CD4-positive, CD25-positive, alpha-beta regulatory T cell (primary cell): ENCODE data around the gene TPCN2. TPM values are rescaled to one million over a fixed set of nuclear protein-coding genes. Genes with fewer than 3 reads are reported as not detected.

Source experiments
- ATAC-seq, 2 donors: fragments of 150-1000 bp; cut with Tn5 transposase; one replicate each; pipeline ENCODE4 v1.10.0; 2021; ENCODE audit warnings: low read depth in 2 of 2, moderate number of reproducible peaks in 2 of 2, moderate library complexity in 1 of 2
- DNase-seq, 3 donors: peaks; one replicate each; pipeline versions ENCODE4 v3.0.0 to v3.0.0-alpha.2; 2012 to 2022; ENCODE audit warnings: mixed read lengths in 1 of 3
- H3K27ac ChIP-seq: one replicate; pipeline ENCODE4 v1.7.0; 2013; ENCODE audit warnings: mild to moderate bottlenecking, low read length; ENCODE audit not compliant: insufficient read depth, poor library complexity, severe bottlenecking
- H3K27me3 ChIP-seq: one replicate; pipeline ENCODE4 v1.7.0; 2013; ENCODE audit warnings: low read length; ENCODE audit not compliant: control insufficient read depth, insufficient read depth
- H3K36me3 ChIP-seq: one replicate; pipeline ENCODE4 v1.7.0; 2013; ENCODE audit warnings: mild to moderate bottlenecking, low read length, moderate library complexity; ENCODE audit not compliant: control insufficient read depth, insufficient read depth
- H3K4me1 ChIP-seq: 2 replicates; pipeline ENCODE4 v1.7.0; 2013; ENCODE audit warnings: mild to moderate bottlenecking, low read length; ENCODE audit not compliant: insufficient read depth, control insufficient read depth, poor library complexity, severe bottlenecking
- H3K4me3 ChIP-seq: one replicate; pipeline ENCODE4 v1.7.0; 2013; ENCODE audit warnings: low read depth, mild to moderate bottlenecking, low read length, moderate library complexity
- H3K9me3 ChIP-seq, 2 experiments: 1 replicate in 1 of 2; 2 replicates in 1 of 2; pipeline ENCODE4 v1.7.0; 2013; ENCODE audit warnings: low read length in 2 of 2, mild to moderate bottlenecking in 1 of 2, moderate library complexity in 1 of 2; ENCODE audit not compliant: control insufficient read depth in 2 of 2
- H3K27ac Mint-ChIP-seq, 3 donors: one replicate each; pipeline ENCODE4 v1.8.0; 2020 to 2022; ENCODE audit warnings: mild to moderate bottlenecking in 3 of 3, mixed read lengths in 3 of 3, moderate library complexity in 2 of 3
- H3K27me3 Mint-ChIP-seq: one replicate; pipeline ENCODE4 v1.8.0; 2022; ENCODE audit warnings: mild to moderate bottlenecking, mixed read lengths
- H3K36me3 Mint-ChIP-seq: one replicate; pipeline ENCODE4 v1.8.0; 2020; ENCODE audit warnings: mixed read lengths
- H3K4me1 Mint-ChIP-seq, 4 donors: one replicate each; pipeline ENCODE4 v1.8.0; 2020 to 2022; ENCODE audit warnings: mixed read lengths in 4 of 4, mild to moderate bottlenecking in 1 of 4
- H3K4me3 Mint-ChIP-seq, 4 donors: one replicate each; pipeline ENCODE4 v1.8.0; 2020 to 2022; ENCODE audit warnings: mild to moderate bottlenecking in 4 of 4, mixed read lengths in 4 of 4, moderate library complexity in 3 of 4
- H3K9me3 Mint-ChIP-seq, 7 donors: one replicate each; pipeline ENCODE4 v1.8.0; 2020 to 2022; ENCODE audit warnings: mixed read lengths in 7 of 7, mild to moderate bottlenecking in 3 of 7, moderate library complexity in 2 of 7
- polyA plus RNA-seq, 4 donors: library from polyadenylated mRNA; unstranded; fragments of 300-500 nt; fragmentation: Illumina TruSeq; gene quantifications; one replicate each; pipeline ENCODE4 v1.2.3, GENCODE V29; 2021
- total RNA-seq: library from RNA; stranded (reverse); gene quantifications from one replicate; pipeline ENCODE4 v1.2.3, GENCODE V29; 2022

TPCN2 gene
- total and polyA plus RNA-seq, 5 donors from 2014 or later: 5.9 to 20.5 (median 6.6) TPM

DNA sequence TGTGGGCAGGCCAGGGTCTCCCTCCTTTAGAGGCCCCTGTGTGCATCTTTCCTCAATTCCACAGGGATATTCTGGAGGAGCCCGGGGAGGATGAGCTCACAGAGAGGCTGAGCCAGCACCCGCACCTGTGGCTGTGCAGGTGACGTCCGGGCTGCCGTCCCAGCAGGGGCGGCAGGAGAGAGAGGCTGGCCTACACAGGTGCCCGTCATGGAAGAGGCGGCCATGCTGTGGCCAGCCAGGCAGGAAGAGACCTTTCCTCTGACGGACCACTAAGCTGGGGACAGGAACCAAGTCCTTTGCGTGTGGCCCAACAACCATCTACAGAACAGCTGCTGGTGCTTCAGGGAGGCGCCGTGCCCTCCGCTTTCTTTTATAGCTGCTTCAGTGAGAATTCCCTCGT, 39.1 kb downstream of the TPCN2 start:
- ATAC-seq (no peak), DNase-seq (no peak)
- H3K27me3 ChIP-seq: no peaks in the 10 kb centered on the region
- H3K27me3 Mint-ChIP-seq: no peaks in the 10 kb centered on the region
- no peaks in the 10 kb centered on the region for H3K9me3 ChIP-seq
- peaks cover 10% of the 10 kb centered on the region for H3K36me3 Mint-ChIP-seq
- H3K36me3 ChIP-seq: peaks cover 11% of the 10 kb centered on the region
- H3K4me1 ChIP-seq: no peaks in the 10 kb centered on the region
- H3K4me1 Mint-ChIP-seq: peaks cover 0 to 4% (median 1%) of the 10 kb centered on the region in 4 donors
- H3K4me3 ChIP-seq: no peak overlapping the region
- H3K9me3 Mint-ChIP-seq: no peaks in the 10 kb centered on the region
- no peak overlapping the region for H3K4me3 Mint-ChIP-seq
- H3K27ac ChIP-seq: no peak overlapping the region
- H3K27ac Mint-ChIP-seq: no peak overlapping the region

DNA sequence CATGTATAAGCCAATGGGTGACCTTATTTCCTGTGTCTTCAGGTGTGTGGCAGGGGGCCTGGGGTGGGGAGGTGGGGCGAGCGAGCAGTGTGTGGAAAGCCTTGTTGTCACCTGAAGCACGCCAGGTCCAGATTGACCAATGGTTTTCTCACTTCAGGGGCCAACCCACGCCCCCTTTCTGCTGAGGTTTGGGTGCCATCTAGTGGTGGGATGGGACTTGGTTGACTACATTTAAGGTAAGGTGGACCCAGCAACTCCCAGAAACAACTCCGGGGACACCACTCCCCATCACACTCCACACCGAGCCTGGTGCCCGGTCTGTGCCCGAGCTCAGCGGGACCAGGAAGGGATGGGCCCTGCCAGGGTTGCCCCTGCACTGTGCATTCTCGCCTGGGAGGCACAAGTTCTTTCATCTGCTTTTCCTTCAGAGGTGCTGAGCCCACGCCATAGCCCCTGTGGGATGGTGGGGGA, 40.0 kb downstream of the TPCN2 start:
- Histone ChIP-seq H3K4me1 (no peaks in the 10 kb centered on the region), H3K27me3 (no peaks in the 10 kb centered on the region), H3K9me3 (no peaks in the 10 kb centered on the region), H3K36me3 (peaks cover 10% of the 10 kb centered on the region), H3K27ac (no peak overlapping the region), H3K4me3 (no peak overlapping the region)
- H3K27ac Mint-ChIP-seq: peak overlapping the region in 2 of 3 donors; percentile 15 to 48
- no peak overlapping the region for H3K4me3 Mint-ChIP-seq
- H3K4me1 Mint-ChIP-seq: peaks cover 0 to 6% (median 1%) of the 10 kb centered on the region in 4 donors
- no peaks in the 10 kb centered on the region for H3K9me3 Mint-ChIP-seq
- ATAC-seq (peak; percentile 42 to 57), DNase-seq (peak; percentile 26 to 75 (median 45))
- no peaks in the 10 kb centered on the region for H3K27me3 Mint-ChIP-seq
- H3K36me3 Mint-ChIP-seq: peaks cover 12% of the 10 kb centered on the region

DNA sequence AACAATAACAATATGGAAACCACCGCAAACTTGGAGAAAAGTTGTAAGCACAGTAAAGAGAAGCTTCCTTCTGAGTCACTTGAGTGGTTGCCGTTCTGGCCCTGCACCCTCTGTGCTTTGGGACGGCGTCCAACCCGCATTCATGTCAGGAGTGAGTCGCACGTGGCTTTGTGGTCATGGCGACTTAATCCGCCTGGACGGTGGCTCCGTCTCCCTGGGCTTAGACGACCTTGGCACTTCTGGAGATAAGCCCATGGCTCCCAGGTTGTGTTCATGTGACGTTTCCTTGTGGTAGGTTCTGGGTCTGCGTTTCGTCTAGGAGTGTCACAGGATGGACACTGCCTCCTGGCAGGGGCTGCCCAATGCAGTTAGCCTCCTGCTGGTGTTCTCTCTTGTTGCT, 40.5 kb downstream of the TPCN2 start:
- H3K27ac ChIP-seq: no peak overlapping the region
- peaks cover 7% of the 10 kb centered on the region for H3K36me3 ChIP-seq
- ATAC-seq (no peak), DNase-seq (no peak)
- no peaks in the 10 kb centered on the region for H3K27me3 ChIP-seq
- no peak overlapping the region for H3K4me3 ChIP-seq
- H3K27me3 Mint-ChIP-seq: no peaks in the 10 kb centered on the region
- no peaks in the 10 kb centered on the region for H3K9me3 Mint-ChIP-seq
- peaks cover 12% of the 10 kb centered on the region for H3K36me3 Mint-ChIP-seq
- no peak overlapping the region for H3K4me3 Mint-ChIP-seq
- no peaks in the 10 kb centered on the region for H3K9me3 ChIP-seq
- peaks cover 0 to 6% (median 1%) of the 10 kb centered on the region in 4 donors for H3K4me1 Mint-ChIP-seq
- H3K4me1 ChIP-seq: no peaks in the 10 kb centered on the region
- H3K27ac Mint-ChIP-seq: peak overlapping the region in 1 of 3 donors; percentile 15

DNA sequence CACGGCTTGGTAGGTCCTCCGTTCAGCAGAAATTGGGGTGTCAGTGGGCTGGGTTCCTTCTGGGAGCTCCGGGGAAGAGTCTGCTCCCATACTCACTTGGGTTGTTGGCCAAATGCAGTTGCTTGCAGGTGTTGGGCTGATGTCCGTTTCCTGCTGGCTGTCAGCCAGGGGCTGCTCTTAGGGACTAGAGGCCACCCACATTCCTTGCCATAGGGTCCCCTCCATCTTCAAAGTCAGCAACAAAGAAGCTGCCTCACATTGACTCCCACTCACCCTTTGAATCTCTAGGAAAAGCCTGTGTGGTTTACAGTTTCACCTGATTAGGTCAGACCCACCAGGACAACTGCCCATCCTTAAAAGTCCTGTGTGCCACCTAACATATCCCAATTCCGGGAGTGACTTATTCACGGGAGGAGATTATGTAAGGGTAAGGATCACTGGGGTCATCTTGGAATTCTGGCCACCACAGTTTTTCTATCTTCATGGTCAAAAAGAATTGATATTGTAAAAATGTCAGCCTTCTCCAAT, 43.0 kb downstream of the TPCN2 start:
- Mint-ChIP-seq H3K4me3 (no peak overlapping the region), H3K27ac (no peak overlapping the region), H3K9me3 (no peaks in the 10 kb centered on the region), H3K4me1 (peaks cover 0 to 8% (median 1%) of the 10 kb centered on the region in 4 donors), H3K36me3 (peaks cover 12% of the 10 kb centered on the region), H3K27me3 (no peaks in the 10 kb centered on the region)
- DNase-seq (no peak), ATAC-seq (no peak)
- Histone ChIP-seq H3K4me1 (no peaks in the 10 kb centered on the region), H3K9me3 (no peaks in the 10 kb centered on the region), H3K4me3 (no peak overlapping the region), H3K27ac (no peak overlapping the region), H3K27me3 (no peaks in the 10 kb centered on the region), H3K36me3 (peaks cover 7% of the 10 kb centered on the region)

DNA sequence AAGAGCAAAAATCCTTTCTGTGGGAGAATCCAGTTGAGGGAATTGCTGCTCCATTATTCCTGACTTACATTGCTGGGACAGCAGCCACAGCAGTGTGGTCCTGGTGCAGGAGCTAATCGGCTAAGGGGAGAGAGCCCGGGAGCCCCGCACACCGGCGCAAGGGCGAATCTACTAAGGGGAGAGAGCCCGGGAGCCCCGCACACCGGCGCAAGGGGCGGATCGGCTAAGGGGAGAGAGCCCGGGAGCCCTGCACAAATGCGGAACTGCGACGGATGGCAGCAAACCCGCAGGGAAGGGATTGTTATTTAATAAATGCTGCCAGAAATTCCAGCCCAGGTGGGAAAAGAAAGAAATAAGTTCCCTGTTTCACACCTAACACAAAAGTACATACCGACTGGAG, 43.5 kb downstream of the TPCN2 start:
- Histone ChIP-seq H3K27ac (no peak overlapping the region), H3K4me1 (no peaks in the 10 kb centered on the region), H3K36me3 (peaks cover 7% of the 10 kb centered on the region), H3K4me3 (no peak overlapping the region), H3K27me3 (no peaks in the 10 kb centered on the region), H3K9me3 (no peaks in the 10 kb centered on the region)
- Mint-ChIP-seq H3K36me3 (peaks cover 12% of the 10 kb centered on the region), H3K9me3 (no peaks in the 10 kb centered on the region), H3K4me1 (peaks cover 0 to 8% (median 1%) of the 10 kb centered on the region in 4 donors), H3K4me3 (no peak overlapping the region), H3K27me3 (no peaks in the 10 kb centered on the region), H3K27ac (no peak overlapping the region)
- no peak for DNase-seq
- ATAC-seq: no peak

DNA sequence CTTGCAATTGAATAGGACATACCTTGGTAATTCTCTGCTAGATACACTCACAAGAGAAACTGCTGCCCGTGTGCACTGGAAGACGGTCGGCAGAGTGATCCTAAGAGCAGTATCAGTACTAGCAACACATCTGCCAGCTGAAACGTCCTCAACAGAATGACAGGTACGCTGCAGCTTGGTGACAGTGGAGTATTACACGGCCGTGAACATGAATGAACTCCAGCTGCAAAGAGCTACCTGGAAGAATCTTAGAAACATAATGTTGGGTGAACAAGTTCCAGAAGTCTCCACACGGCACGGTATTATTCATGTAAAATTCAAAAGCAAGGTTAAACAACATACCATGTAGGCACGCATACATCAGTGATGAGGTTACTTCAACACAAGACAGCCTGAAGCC, 44.4 kb downstream of the TPCN2 start:
- DNase-seq: no peak
- Histone ChIP-seq H3K27ac (no peak overlapping the region), H3K4me3 (no peak overlapping the region), H3K36me3 (peaks cover 2% of the 10 kb centered on the region), H3K4me1 (no peaks in the 10 kb centered on the region), H3K27me3 (no peaks in the 10 kb centered on the region), H3K9me3 (no peaks in the 10 kb centered on the region)
- no peak overlapping the region for H3K27ac Mint-ChIP-seq
- H3K27me3 Mint-ChIP-seq: no peaks in the 10 kb centered on the region
- peaks cover 0 to 8% (median 1%) of the 10 kb centered on the region in 4 donors for H3K4me1 Mint-ChIP-seq
- ATAC-seq: no peak
- no peaks in the 10 kb centered on the region for H3K9me3 Mint-ChIP-seq
- H3K36me3 Mint-ChIP-seq: peaks cover 12% of the 10 kb centered on the region
- H3K4me3 Mint-ChIP-seq: no peak overlapping the region

DNA sequence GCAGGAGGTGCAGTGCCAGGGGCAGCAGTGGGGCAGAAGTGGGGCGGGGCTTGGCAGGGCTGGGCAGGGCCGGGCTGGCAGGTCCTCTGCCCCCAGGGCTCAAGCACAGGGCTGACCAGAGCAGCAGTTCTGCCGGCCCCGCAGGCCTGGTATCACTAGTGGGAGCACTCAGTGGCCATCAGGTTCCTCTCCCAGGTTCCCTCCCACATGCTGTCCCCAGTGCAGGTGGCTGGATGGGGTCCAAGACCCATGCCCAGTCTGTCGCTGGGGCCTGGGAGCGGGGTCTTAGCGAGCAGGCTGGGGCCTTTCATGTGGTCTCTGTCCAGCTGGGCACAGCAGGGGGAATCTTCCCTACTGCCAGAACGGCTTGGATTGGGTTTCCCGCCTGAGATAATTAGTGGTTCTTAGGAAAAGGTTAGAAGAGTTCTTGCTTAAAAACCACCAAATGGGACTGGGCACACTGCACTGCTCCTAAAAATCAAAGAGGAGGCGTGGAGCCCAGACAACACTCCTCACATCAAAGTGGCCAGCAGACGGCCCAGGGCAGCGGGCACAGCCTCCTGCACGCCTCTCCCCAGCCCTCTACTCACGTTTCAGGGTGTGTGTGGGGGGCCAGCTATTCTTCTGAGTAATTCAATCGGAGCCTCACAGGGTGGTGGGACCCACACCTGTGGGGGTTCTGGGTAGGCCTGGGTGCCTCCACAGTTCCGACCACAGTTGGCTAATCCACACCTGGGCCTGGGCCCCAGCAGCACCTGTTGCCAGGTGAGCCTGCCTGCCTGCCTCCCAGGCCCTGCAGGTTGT, 45.6 kb downstream of the TPCN2 start:
- peaks cover 12% of the 10 kb centered on the region for H3K36me3 Mint-ChIP-seq
- H3K4me1 Mint-ChIP-seq: peaks cover 0 to 5% (median 0%) of the 10 kb centered on the region in 4 donors
- Histone ChIP-seq H3K9me3 (no peaks in the 10 kb centered on the region), H3K36me3 (peaks cover 2% of the 10 kb centered on the region), H3K4me3 (no peak overlapping the region), H3K27ac (no peak overlapping the region), H3K27me3 (no peaks in the 10 kb centered on the region), H3K4me1 (no peaks in the 10 kb centered on the region)
- H3K9me3 Mint-ChIP-seq: no peaks in the 10 kb centered on the region
- no peak overlapping the region for H3K27ac Mint-ChIP-seq
- ATAC-seq (no peak), DNase-seq (no peak)
- no peaks in the 10 kb centered on the region for H3K27me3 Mint-ChIP-seq
- H3K4me3 Mint-ChIP-seq: no peak overlapping the region

DNA sequence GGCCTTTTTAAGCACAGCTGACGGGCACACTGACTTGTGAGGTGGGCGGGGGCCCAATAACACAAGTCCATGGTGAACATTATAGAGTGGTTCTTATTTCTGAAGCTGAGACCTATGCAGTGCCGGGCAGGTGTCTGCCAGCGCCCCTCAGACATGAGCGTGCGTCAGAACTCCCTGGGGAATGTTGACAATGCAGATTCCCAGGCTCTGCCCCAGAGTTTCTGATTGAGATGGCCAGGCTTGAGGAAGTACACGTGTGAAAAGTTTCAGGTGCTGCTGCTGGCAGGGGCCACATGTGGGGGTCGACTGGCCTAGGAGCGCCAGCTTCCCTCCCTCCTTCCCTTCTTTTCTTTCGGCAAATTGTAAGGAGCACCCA, 46.2 kb downstream of the TPCN2 start:
- ATAC-seq (no peak), DNase-seq (no peak)
- H3K27me3 Mint-ChIP-seq: no peaks in the 10 kb centered on the region
- H3K4me3 Mint-ChIP-seq: no peak overlapping the region
- Histone ChIP-seq H3K36me3 (peaks cover 2% of the 10 kb centered on the region), H3K4me3 (no peak overlapping the region), H3K4me1 (no peaks in the 10 kb centered on the region), H3K27me3 (no peaks in the 10 kb centered on the region), H3K27ac (no peak overlapping the region), H3K9me3 (no peaks in the 10 kb centered on the region)
- H3K27ac Mint-ChIP-seq: no peak overlapping the region
- H3K9me3 Mint-ChIP-seq: no peaks in the 10 kb centered on the region
- peaks cover 12% of the 10 kb centered on the region for H3K36me3 Mint-ChIP-seq
- peaks cover 0 to 5% (median 0%) of the 10 kb centered on the region in 4 donors for H3K4me1 Mint-ChIP-seq
